Limb (tissue), 2 donors: Measurements from ENCODE around the gene BLOC1S5.
"Not testable (repeated sequence)": the region's sequence is repeated elsewhere in the genome, so short reads cannot be mapped to it uniquely, and the experiment has no call there.

Experiments
- DNase-seq, 2 donors: peaks; one replicate each; pipeline ENCODE4 v3.0.0-alpha.2; 2016; ENCODE audit errors: extremely low spot score in 2 of 2

Gene BLOC1S5

GRCh38 chr6:8043221-8043620, 21.0 kb downstream of the BLOC1S5 start:
- DNase-seq = no peak

GRCh38 chr6:8041913-8042583, 22.1 kb downstream of the BLOC1S5 start:
- DNase-seq = no peak

- not testable (repeated sequence) for DNase-seq
These were observed 30.1 kb downstream of the BLOC1S5 start for GRCh38 chr6:8034107-8034506.

GRCh38 chr6:8030920-8031319, 33.3 kb downstream of the BLOC1S5 start:
- DNase-seq = no peak

- no peak for DNase-seq
These were observed 34.8 kb downstream of the BLOC1S5 start for GRCh38 chr6:8029243-8029870.

- DNase-seq = no peak
These were observed 36.1 kb downstream of the BLOC1S5 start for GRCh38 chr6:8027965-8028651.

- DNase-seq = no peak
These were observed 37.4 kb downstream of the BLOC1S5 start for GRCh38 chr6:8026800-8027199.

GRCh38 chr6:8025191-8025590, 39.0 kb downstream of the BLOC1S5 start:
- DNase-seq = no peak

GRCh38 chr6:8023638-8024037, 40.6 kb downstream of the BLOC1S5 start:
- no peak for DNase-seq

GRCh38 chr6:8020083-8020482, 44.1 kb downstream of the BLOC1S5 start:
- no peak for DNase-seq

GRCh38 chr6:8017705-8018104, 46.5 kb downstream of the BLOC1S5 start:
- no peak for DNase-seq

GRCh38 chr6:8017276-8017701, 46.9 kb downstream of the BLOC1S5 start:
- no peak for DNase-seq

GRCh38 chr6:8014947-8015346, 49.2 kb downstream of the BLOC1S5 start:
- DNase-seq = no peak

- DNase-seq = no peak
These were observed 50.4 kb downstream of the BLOC1S5 start for GRCh38 chr6:8013763-8014162.

GRCh38 chr6:8006208-8006607, 58.0 kb downstream of the BLOC1S5 start:
- DNase-seq = peak in 1 of 2 donors; percentile 52

GRCh38 chr6:8005136-8005535, 59.1 kb downstream of the BLOC1S5 start:
- no peak for DNase-seq

- no peak for DNase-seq
These were observed 63.6 kb downstream of the BLOC1S5 start for GRCh38 chr6:8000636-8001035.

- DNase-seq = no peak
These were observed 64.0 kb downstream of the BLOC1S5 start for GRCh38 chr6:8000188-8000596.

GRCh38 chr6:7999201-7999600, 65.0 kb downstream of the BLOC1S5 start:
- DNase-seq = no peak

- no peak for DNase-seq
These were observed 66.0 kb downstream of the BLOC1S5 start for GRCh38 chr6:7998103-7998725.

GRCh38 chr6:7997286-7997685, 66.9 kb downstream of the BLOC1S5 start:
- DNase-seq = no peak

- DNase-seq = peak; percentile 38 to 59
These were observed 67.6 kb downstream of the BLOC1S5 start for GRCh38 chr6:7996538-7997111.
